GM12878 (cell line): ENCODE results near the gene ACHE. TPM values are rescaled to one million over a fixed set of nuclear protein-coding genes. Genes with fewer than 3 reads are reported as not detected.

Source experiments
- ATAC-seq: fragments of 200-7000 bp; cut with Tn5 transposase; 3 replicates; pipeline ENCODE4 v1.9.1; 2020; ENCODE audit warnings: mild to moderate bottlenecking, moderate library complexity
- BruUV-seq: library from RNA; stranded (reverse); fragments of 400-500 nt; replicated peaks from 2 replicates; lab custom pipeline; 2021; lab: Mats Ljungman, UMichigan
- CTCF ChIA-PET: fragments of 300-600 bp; sonication (Branson Sonifier 250); formaldehyde crosslinking; extraction: SDS; loops from one replicate; lab custom pipeline; 2021; ENCODE audit warnings: inconsistent platforms; lab: Yijun Ruan, JAX
- POLR2A ChIA-PET: fragments of 350-600 bp; formaldehyde crosslinking; extraction: SDS; loops from one replicate; lab custom pipeline; 2021; ENCODE audit warnings: inconsistent platforms; lab: Charles Lee
- RAD21 ChIA-PET: fragments of 300-600 bp; sonication (Branson Sonifier 250); formaldehyde crosslinking; loops from one replicate; lab custom pipeline; 2023; ENCODE audit warnings: antibody characterized with exemption; ENCODE audit not compliant: unreplicated experiment; lab: Charles Lee
- SMC1A ChIA-PET: fragments of 300-600 bp; sonication (Branson Sonifier 250); formaldehyde crosslinking; loops from one replicate; lab custom pipeline; 2023; ENCODE audit not compliant: unreplicated experiment, uncharacterized antibody; lab: Charles Lee
- DNase-seq: peaks from one replicate; pipeline ENCODE4 v3.0.0-alpha.2; 2011; ENCODE audit warnings: low read depth, low spot score
- FAIRE-seq: peaks from 3 replicates; lab custom pipeline; 2011; peaks lifted over from hg19 to GRCh38; lab: Jason Lieb, UNC
- H2AFZ ChIP-seq: 2 replicates; pipeline ENCODE4 v1.6.0; 2011; ENCODE audit warnings: low read depth, low read length, control low read depth; ENCODE audit not compliant: control insufficient read depth
- H3K27ac ChIP-seq: 2 replicates; pipeline ENCODE4 v1.5.1; 2011; ENCODE audit warnings: control low read depth; ENCODE audit not compliant: control insufficient read depth, insufficient read depth
- H3K27me3 ChIP-seq, 2 experiments: replicated peaks in 1 of 2; 2 replicates each; pipeline versions ENCODE4 v1.6.0 to v1.6.1; 2011; ENCODE audit warnings: low read length in 1 of 2; ENCODE audit not compliant: control insufficient read depth in 2 of 2, insufficient read depth in 2 of 2
- H3K36me3 ChIP-seq, 2 experiments: 2 replicates each; pipeline ENCODE4 v1.5.1; 2011; ENCODE audit warnings: low read length in 1 of 2; ENCODE audit not compliant: control insufficient read depth in 2 of 2, insufficient read depth in 2 of 2
- H3K4me1 ChIP-seq: 2 replicates; pipeline ENCODE4 v1.6.1; 2011; ENCODE audit warnings: mild to moderate bottlenecking, low read length, moderate library complexity, mixed read lengths; ENCODE audit not compliant: control insufficient read depth, insufficient read depth
- H3K4me2 ChIP-seq: 2 replicates; pipeline ENCODE4 v1.6.0; 2011; ENCODE audit warnings: control low read depth; ENCODE audit not compliant: control insufficient read depth, insufficient read depth
- H3K4me3 ChIP-seq: fragments of 200-600 bp; sonication (generic); 2 replicates; pipeline ENCODE4 v1.5.1; 2016
- H3K79me2 ChIP-seq: 2 replicates; pipeline ENCODE4 v1.6.0; 2011; ENCODE audit warnings: low read length; ENCODE audit not compliant: control insufficient read depth, insufficient read depth
- H3K9ac ChIP-seq: 2 replicates; pipeline ENCODE4 v1.8.0; 2011; ENCODE audit warnings: low read length, control low read depth, mixed read lengths; ENCODE audit not compliant: control insufficient read depth, insufficient read depth
- H3K9me3 ChIP-seq: replicated peaks from 3 replicates; pipeline ENCODE4 v1.5.1; 2011; ENCODE audit warnings: mild to moderate bottlenecking, low read length; ENCODE audit not compliant: control insufficient read depth, insufficient read depth
- H4K20me1 ChIP-seq: 2 replicates; pipeline ENCODE4 v1.6.0; 2011; ENCODE audit not compliant: control insufficient read depth, insufficient read depth
- ASH2L ChIP-seq: fragments of 300-600, 200-600 bp; sonication (generic); IDR thresholded peaks from 2 replicates; pipeline ENCODE4 v1.6.1; 2017; ENCODE audit warnings: low read depth, mild to moderate bottlenecking, borderline replicate concordance
- BMI1 ChIP-seq: fragments of 450-650 bp; IDR thresholded peaks from 2 replicates; pipeline ENCODE4 v1.6.1; 2016; ENCODE audit warnings: mild to moderate bottlenecking, moderate library complexity, borderline replicate concordance
- CBX3 ChIP-seq: fragments of 200-600 bp; sonication (generic); IDR thresholded peaks from 2 replicates; pipeline ENCODE4 v1.6.1; 2016; ENCODE audit warnings: low read depth, borderline replicate concordance
- EED ChIP-seq: sonication (generic); IDR thresholded peaks from 2 replicates; pipeline ENCODE4 v1.6.1; 2016; ENCODE audit warnings: antibody characterized with exemption, low read depth
- EP300 ChIP-seq, 2 experiments: fragments of 150-350 bp in 1 of 2; IDR thresholded peaks; 2 replicates each; pipeline ENCODE4 v1.6.1; 2011 to 2012; ENCODE audit warnings: low read depth in 2 of 2, low read length in 2 of 2, borderline replicate concordance in 1 of 2, improper control_type of control experiment in 1 of 2, inconsistent platforms in 1 of 2; ENCODE audit not compliant: control insufficient read depth in 1 of 2
- EZH2 ChIP-seq: IDR thresholded peaks from 2 replicates; pipeline ENCODE4 v1.6.1; 2012; ENCODE audit warnings: low read depth, mild to moderate bottlenecking, control low read depth, inconsistent platforms, low read length, borderline replicate concordance; ENCODE audit not compliant: control insufficient read depth
- GATAD2B ChIP-seq: fragments of 450-650 bp; conservative IDR thresholded peaks from 2 replicates; pipeline ENCODE4 v1.6.1; 2017; ENCODE audit warnings: low read depth, mild to moderate bottlenecking, moderate library complexity
- IKZF2 ChIP-seq, 2 experiments: fragments of 450-650 bp; IDR thresholded peaks; 2 replicates each; pipeline ENCODE4 v1.6.1; 2017; ENCODE audit warnings: mild to moderate bottlenecking in 2 of 2, moderate library complexity in 2 of 2
- MTA2 ChIP-seq: fragments of 450-650 bp; IDR thresholded peaks from 2 replicates; pipeline ENCODE4 v1.6.1; 2016; ENCODE audit warnings: low read depth, mild to moderate bottlenecking, moderate library complexity
- RELA ChIP-seq: fragments of 450-650 bp; IDR thresholded peaks from 2 replicates; pipeline ENCODE4 v1.8.0; 2014; ENCODE audit warnings: borderline replicate concordance; ENCODE audit not compliant: partially characterized antibody
- SIN3A ChIP-seq: IDR thresholded peaks from 2 replicates; pipeline ENCODE4 v1.6.1; 2012; ENCODE audit warnings: low read depth, low read length, improper control_type of control experiment
- SREBF2 ChIP-seq: IDR thresholded peaks from 2 replicates; pipeline ENCODE4 v1.6.1; 2012; ENCODE audit warnings: mild to moderate bottlenecking, low read length
- YY1 ChIP-seq: IDR thresholded peaks from 2 replicates; pipeline ENCODE4 v1.6.1; 2011; ENCODE audit warnings: low read depth, mild to moderate bottlenecking, low read length
- ZZZ3 ChIP-seq: IDR thresholded peaks from 2 replicates; pipeline ENCODE4 v1.6.1; 2011; ENCODE audit warnings: low read depth; ENCODE audit not compliant: control insufficient read depth, insufficient read length
- WGBS: methylation state at CpG from one replicate; pipeline ENCODE4 v1.1.6; 2016; ENCODE audit warnings: low lambda C conversion rate; ENCODE audit not compliant: insufficient replicate concordance, insufficient coverage; ENCODE audit errors: missing lambda C conversion rate; 5-methylcytosine and 5-hydroxymethylcytosine counted together
- in situ Hi-C: fragments of 300-500 bp; cut with MboI; formaldehyde crosslinking; loops from 9 replicates; pipeline ENCODE4 v1.14.3; 2018; ENCODE audit warnings: mixed read lengths
- intact Hi-C: fragments of 100-400 bp; cut with micrococcal nuclease; formaldehyde crosslinking; loops from one replicate; pipeline ENCODE4 v1.14.2; 2022; ENCODE audit not compliant: unreplicated experiment
- polyA plus RNA-seq, 11 experiments: library from polyadenylated mRNA; depleted of rRNA in 4 of 11; unstranded in 6 of 11; stranded (reverse) in 5 of 11; fragments of >200 nt; fragmentation: Nextera tagmentation in 4 of 11; fragmentation: Illumina TruSeq in 1 of 11; extraction: Ambion mirVana in 4 of 11; extraction: Trizol in 1 of 11; gene quantifications; 1 replicate in 1 of 11; 2 replicates in 10 of 11; pipeline versions ENCODE4 v1.2.1 to v1.2.3, GENCODE V29; 2011 to 2016; ENCODE audit warnings: inconsistent platforms in 2 of 11, missing spikeins in 2 of 11, low read depth in 1 of 11
- total RNA-seq, 4 experiments: library from RNA; depleted of rRNA in 3 of 4; stranded (reverse); fragments of >200 nt in 3 of 4; fragmentation: Illumina TruSeq in 1 of 4; extraction: Trizol in 1 of 4; gene quantifications; 2 replicates each; pipeline versions ENCODE4 v1.2.1 to v1.2.3, GENCODE V29; 2013 to 2021
- TF ChIP-seq, protein P1 (sequence below): fragments of 450-650 bp; IDR thresholded peaks from 2 replicates; pipeline ENCODE4 v1.6.1; 2017; ENCODE audit warnings: mild to moderate bottlenecking, moderate library complexity
- TF ChIP-seq, protein P2 (sequence below): fragments of 150-350 bp; IDR thresholded peaks from 2 replicates; pipeline ENCODE4 v1.6.1; 2014; ENCODE audit warnings: mild to moderate bottlenecking, low read depth, low read length

ACHE gene
- total and polyA plus RNA-seq, 10 of the 15 experiments (the other 5 are each of a cell fraction or from before 2014, with no cell fraction given): 0.07 to 5.1 (median 2.3) TPM; not detected in 1

DNA sequence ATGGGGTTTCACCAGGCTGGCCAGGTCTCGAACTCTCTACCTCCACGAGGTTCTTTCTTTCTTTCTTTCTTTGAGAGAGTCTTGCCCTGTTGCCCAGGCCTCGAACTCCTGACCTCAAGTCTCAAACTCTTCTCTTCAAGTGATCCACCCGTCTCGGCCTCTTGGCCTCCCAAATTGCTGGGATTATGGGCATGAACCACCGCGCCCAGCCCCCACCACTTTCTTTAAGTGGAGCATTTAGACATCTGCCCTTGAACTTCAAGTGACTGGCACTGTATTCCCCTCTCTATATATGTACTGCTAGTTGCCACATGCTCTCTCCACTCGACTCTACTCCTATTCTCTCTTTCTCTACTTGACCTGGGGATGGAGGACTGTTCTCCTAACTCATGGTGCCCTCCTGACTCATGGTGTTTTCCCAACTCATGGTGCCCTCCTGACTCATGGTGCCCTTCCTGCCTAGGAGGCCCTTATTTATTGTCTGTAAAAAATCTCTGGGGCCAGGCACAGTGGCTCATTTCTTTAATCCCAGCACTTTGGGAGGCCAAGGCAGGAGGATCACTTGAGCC, 19.3 kb upstream of the ACHE start:
- ChIA-PET POLR2A (no interaction called here), RAD21 (no interaction called here), SMC1A (no interaction called here), CTCF (no interaction called here)
- no peak for TF ChIP-seq IKZF2 (IDR thresholded peaks at IDR 0.05)
- TF ChIP-seq MTA2: no peak
- no peak for TF ChIP-seq GATAD2B
- TF ChIP-seq, protein P1, sequence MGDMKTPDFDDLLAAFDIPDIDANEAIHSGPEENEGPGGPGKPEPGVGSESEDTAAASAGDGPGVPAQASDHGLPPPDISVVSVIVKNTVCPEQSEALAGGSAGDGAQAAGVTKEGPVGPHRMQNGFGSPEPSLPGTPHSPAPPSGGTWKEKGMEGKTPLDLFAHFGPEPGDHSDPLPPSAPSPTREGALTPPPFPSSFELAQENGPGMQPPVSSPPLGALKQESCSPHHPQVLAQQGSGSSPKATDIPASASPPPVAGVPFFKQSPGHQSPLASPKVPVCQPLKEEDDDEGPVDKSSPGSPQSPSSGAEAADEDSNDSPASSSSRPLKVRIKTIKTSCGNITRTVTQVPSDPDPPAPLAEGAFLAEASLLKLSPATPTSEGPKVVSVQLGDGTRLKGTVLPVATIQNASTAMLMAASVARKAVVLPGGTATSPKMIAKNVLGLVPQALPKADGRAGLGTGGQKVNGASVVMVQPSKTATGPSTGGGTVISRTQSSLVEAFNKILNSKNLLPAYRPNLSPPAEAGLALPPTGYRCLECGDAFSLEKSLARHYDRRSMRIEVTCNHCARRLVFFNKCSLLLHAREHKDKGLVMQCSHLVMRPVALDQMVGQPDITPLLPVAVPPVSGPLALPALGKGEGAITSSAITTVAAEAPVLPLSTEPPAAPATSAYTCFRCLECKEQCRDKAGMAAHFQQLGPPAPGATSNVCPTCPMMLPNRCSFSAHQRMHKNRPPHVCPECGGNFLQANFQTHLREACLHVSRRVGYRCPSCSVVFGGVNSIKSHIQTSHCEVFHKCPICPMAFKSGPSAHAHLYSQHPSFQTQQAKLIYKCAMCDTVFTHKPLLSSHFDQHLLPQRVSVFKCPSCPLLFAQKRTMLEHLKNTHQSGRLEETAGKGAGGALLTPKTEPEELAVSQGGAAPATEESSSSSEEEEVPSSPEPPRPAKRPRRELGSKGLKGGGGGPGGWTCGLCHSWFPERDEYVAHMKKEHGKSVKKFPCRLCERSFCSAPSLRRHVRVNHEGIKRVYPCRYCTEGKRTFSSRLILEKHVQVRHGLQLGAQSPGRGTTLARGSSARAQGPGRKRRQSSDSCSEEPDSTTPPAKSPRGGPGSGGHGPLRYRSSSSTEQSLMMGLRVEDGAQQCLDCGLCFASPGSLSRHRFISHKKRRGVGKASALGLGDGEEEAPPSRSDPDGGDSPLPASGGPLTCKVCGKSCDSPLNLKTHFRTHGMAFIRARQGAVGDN: no peak
- no peak for TF ChIP-seq ASH2L
- TF ChIP-seq SIN3A: no peak
- TF ChIP-seq, protein P2, sequence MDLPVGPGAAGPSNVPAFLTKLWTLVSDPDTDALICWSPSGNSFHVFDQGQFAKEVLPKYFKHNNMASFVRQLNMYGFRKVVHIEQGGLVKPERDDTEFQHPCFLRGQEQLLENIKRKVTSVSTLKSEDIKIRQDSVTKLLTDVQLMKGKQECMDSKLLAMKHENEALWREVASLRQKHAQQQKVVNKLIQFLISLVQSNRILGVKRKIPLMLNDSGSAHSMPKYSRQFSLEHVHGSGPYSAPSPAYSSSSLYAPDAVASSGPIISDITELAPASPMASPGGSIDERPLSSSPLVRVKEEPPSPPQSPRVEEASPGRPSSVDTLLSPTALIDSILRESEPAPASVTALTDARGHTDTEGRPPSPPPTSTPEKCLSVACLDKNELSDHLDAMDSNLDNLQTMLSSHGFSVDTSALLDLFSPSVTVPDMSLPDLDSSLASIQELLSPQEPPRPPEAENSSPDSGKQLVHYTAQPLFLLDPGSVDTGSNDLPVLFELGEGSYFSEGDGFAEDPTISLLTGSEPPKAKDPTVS: no peak
- no peak for TF ChIP-seq BMI1
- no peak for TF ChIP-seq SREBF2
- no peak for TF ChIP-seq ZZZ3
- TF ChIP-seq CBX3: no peak
- TF ChIP-seq RELA: no peak
- TF ChIP-seq EP300 (IDR thresholded peaks at IDR 0.05; ENCODE audit: borderline replicate concordance in 1 of 2, control insufficient read depth in 1 of 2, low read depth in 2 of 2, low read length in 2 of 2): no peak
- TF ChIP-seq YY1: no peak
- TF ChIP-seq EED: no peak
- TF ChIP-seq EZH2: no peak
- Histone ChIP-seq H3K79me2 (no peaks in the 10 kb centered on the region), H3K9me3 (no peaks in the 10 kb centered on the region), H3K36me3 (no peaks in the 10 kb centered on the region), H2AFZ (no peak overlapping the region), H3K4me1 (no peaks in the 10 kb centered on the region), H4K20me1 (no peaks in the 10 kb centered on the region), H3K27ac (no peak overlapping the region), H3K9ac (no peak overlapping the region), H3K4me3 (no peak overlapping the region), H3K27me3 (no peaks in the 10 kb centered on the region; a peak in 1 of 4 replicates), H3K4me2 (no peak overlapping the region)
- DNase-seq (no peak), FAIRE-seq (no peak), ATAC-seq (no peak)
- intact Hi-C loops: no loop called here
- in situ Hi-C loops: no loop called here
- WGBS: 40% methylated on average over 8 of the region's 8 CpGs
- BruUV-seq: no TSS peak
